ENCODE data around the gene NUMBL. TPM values are rescaled to one million over a fixed set of nuclear protein-coding genes. Genes with fewer than 3 reads are reported as not detected.

Gene NUMBL
- total RNA-seq, 1 donor = 26.8 TPM

DNA sequence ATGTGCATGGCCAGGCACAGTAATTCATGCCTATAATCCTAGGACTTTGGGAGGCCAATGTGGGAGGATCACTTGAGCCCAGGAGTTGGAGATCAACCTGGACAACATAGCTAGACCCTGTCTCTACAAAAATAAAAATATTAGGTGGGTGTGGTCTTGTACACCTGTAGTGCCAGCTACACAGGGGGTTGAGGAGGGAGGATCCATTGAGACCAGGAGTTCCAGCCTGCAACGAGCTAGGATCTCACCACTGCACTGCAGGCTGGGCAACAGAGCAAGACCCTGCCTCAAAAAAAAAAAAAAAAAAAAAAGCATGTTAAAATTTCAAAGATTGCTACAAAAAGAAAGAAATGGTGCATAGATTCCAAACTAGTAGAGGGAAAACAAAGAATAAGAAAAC lies 52.1 kb downstream of the NUMBL start:
- Histone ChIP-seq H3K27me3 (ENCODE audit: insufficient read depth, low read length) (no peaks in the 10 kb centered on the region), H3K27ac (ENCODE audit: low read depth, low read length) (no peak overlapping the region), H4K20me1 (ENCODE audit: insufficient read depth, low read length) (no peaks in the 10 kb centered on the region), H3K4me3 (ENCODE audit: insufficient read depth, low read length) (no peak overlapping the region), H3K4me1 (ENCODE audit: insufficient read depth, low read length) (peaks cover 25% of the 10 kb centered on the region), H3K4me2 (ENCODE audit: insufficient read depth, low read length) (no peak overlapping the region), H3K9me3 (ENCODE audit: low read depth, low read length) (no peaks in the 10 kb centered on the region), H3K36me3 (ENCODE audit: insufficient read depth, low read length) (no peaks in the 10 kb centered on the region), H2AFZ (ENCODE audit: low read length) (no peak overlapping the region), H3K79me2 (ENCODE audit: insufficient read depth, low read length) (no peaks in the 10 kb centered on the region)
- TF ChIP-seq, protein P1, sequence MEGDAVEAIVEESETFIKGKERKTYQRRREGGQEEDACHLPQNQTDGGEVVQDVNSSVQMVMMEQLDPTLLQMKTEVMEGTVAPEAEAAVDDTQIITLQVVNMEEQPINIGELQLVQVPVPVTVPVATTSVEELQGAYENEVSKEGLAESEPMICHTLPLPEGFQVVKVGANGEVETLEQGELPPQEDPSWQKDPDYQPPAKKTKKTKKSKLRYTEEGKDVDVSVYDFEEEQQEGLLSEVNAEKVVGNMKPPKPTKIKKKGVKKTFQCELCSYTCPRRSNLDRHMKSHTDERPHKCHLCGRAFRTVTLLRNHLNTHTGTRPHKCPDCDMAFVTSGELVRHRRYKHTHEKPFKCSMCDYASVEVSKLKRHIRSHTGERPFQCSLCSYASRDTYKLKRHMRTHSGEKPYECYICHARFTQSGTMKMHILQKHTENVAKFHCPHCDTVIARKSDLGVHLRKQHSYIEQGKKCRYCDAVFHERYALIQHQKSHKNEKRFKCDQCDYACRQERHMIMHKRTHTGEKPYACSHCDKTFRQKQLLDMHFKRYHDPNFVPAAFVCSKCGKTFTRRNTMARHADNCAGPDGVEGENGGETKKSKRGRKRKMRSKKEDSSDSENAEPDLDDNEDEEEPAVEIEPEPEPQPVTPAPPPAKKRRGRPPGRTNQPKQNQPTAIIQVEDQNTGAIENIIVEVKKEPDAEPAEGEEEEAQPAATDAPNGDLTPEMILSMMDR (IDR thresholded peaks at IDR 0.05; ENCODE audit: extremely low read depth, low read depth, low read length) = no peak
- DNase-seq (ENCODE audit: insufficient read length, low spot score, missing footprints) = no peak

DNA sequence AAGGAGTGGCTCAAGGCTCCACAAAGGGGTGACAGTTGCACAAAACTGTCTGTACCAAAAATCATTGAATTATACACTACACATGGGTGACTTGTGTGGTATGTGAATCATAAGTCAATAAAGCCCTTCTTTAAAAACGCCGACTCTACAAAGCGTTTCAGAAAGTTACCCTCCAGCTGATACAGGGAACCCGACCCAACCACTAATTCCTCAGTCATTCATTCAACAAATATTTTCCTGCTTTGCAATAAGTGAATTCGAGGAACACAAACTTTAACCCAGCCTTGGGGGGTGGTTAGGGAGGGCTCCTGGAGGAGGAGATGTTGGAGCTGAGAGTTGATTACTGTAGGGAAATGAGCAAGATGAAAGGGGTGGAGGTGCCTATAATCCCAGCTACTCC lies 57.2 kb downstream of the NUMBL start:
- H3K36me3 ChIP-seq (ENCODE audit: insufficient read depth, low read length) = peaks cover 7% of the 10 kb centered on the region
- H3K79me2 ChIP-seq (ENCODE audit: insufficient read depth, low read length) = no peaks in the 10 kb centered on the region
- H3K27me3 ChIP-seq (ENCODE audit: insufficient read depth, low read length) = no peaks in the 10 kb centered on the region
- peak; percentile 92 for DNase-seq (ENCODE audit: insufficient read length, low spot score, missing footprints)
- peak overlapping the region; percentile 26 for H3K4me2 ChIP-seq (ENCODE audit: insufficient read depth, low read length)
- no peak overlapping the region for H3K27ac ChIP-seq (ENCODE audit: low read depth, low read length)
- H4K20me1 ChIP-seq (ENCODE audit: insufficient read depth, low read length) = no peaks in the 10 kb centered on the region
- H3K9me3 ChIP-seq (ENCODE audit: low read depth, low read length) = no peaks in the 10 kb centered on the region
- H3K4me1 ChIP-seq (ENCODE audit: insufficient read depth, low read length) = peaks cover 16% of the 10 kb centered on the region
- H3K4me3 ChIP-seq (ENCODE audit: insufficient read depth, low read length) = no peak overlapping the region
- TF ChIP-seq, protein P1 (IDR thresholded peaks at IDR 0.05; ENCODE audit: extremely low read depth, low read depth, low read length) = no peak
- H2AFZ ChIP-seq (ENCODE audit: low read length) = no peak overlapping the region

DNA sequence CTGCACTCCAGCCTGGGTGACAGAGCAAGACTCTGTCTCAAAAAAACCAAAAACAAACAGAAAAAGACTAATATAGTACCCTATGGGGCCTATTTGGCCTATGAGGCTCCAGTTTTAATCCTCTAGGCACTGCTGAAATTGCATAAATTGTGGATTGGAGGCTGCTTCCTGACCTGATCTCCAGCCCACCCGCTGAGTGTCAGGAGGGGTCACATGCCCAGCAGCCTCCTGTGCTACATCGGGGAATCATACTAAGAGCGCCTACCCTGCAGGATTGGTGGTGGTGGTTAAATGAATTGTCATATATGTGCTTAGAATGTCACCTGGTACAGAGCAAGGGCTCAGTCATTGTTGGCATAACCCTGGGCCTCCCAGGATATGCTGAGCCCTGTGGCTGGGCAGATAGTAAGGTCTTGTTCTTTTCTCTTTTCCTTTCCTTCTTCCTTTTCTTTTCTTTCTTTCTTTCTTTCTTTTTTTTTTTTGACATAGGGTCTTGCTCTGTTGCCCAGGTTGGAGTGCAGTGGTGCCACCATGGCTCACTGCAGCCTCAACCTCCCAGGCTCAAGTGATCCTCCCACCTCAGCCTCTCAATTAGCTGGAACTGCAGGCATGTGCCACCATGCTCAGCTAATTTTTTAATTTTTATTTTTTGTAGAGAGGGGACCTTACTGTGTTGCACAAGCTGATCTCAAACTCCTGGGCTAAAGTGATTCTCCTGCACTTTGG lies 58.0 kb downstream of the NUMBL start:
- peaks cover 16% of the 10 kb centered on the region for H3K4me1 ChIP-seq (ENCODE audit: insufficient read depth, low read length)
- DNase-seq (ENCODE audit: insufficient read length, low spot score, missing footprints) = no peak
- no peak overlapping the region for H3K4me3 ChIP-seq (ENCODE audit: insufficient read depth, low read length)
- no peaks in the 10 kb centered on the region for H3K9me3 ChIP-seq (ENCODE audit: low read depth, low read length)
- TF ChIP-seq, protein P1 (IDR thresholded peaks at IDR 0.05; ENCODE audit: extremely low read depth, low read depth, low read length) = no peak
- no peaks in the 10 kb centered on the region for H3K27me3 ChIP-seq (ENCODE audit: insufficient read depth, low read length)
- no peaks in the 10 kb centered on the region for H3K79me2 ChIP-seq (ENCODE audit: insufficient read depth, low read length)
- no peak overlapping the region for H2AFZ ChIP-seq (ENCODE audit: low read length)
- H4K20me1 ChIP-seq (ENCODE audit: insufficient read depth, low read length) = no peaks in the 10 kb centered on the region
- no peak overlapping the region for H3K27ac ChIP-seq (ENCODE audit: low read depth, low read length)
- no peak overlapping the region for H3K4me2 ChIP-seq (ENCODE audit: insufficient read depth, low read length)
- H3K36me3 ChIP-seq (ENCODE audit: insufficient read depth, low read length) = peaks cover 7% of the 10 kb centered on the region

DNA sequence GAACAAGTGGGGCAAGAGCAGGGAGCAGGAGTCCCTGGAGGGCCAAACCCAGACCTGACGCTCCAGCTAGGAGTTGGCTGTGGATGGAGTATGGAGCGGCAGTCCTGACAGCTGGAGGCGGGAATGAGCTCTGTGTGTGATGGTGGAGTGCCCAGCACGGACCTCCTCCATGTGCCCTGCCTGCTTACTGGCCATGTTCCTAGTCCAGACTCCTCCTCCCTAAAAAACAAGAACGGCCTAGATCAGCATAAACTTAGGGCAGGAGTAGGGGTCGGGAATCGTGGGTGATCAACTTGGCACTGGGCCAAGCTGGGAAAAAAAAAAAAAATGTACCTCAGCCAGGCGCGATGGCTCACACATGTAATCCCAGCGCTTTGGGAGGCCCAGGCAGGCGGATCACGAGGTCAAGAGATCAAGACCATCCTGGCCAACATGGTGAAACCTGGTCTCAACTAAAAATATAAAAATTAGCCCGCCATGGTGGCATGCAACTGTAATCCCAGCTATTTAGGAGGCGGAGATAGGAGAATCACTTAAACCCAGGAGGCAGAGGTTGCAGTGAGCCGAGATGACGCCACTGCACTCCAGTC lies 59.8 kb downstream of the NUMBL start:
- TF ChIP-seq, protein P1 (IDR thresholded peaks at IDR 0.05; ENCODE audit: extremely low read depth, low read depth, low read length) = no peak
- H3K27ac ChIP-seq (ENCODE audit: low read depth, low read length) = no peak overlapping the region
- no peaks in the 10 kb centered on the region for H3K79me2 ChIP-seq (ENCODE audit: insufficient read depth, low read length)
- no peak for DNase-seq (ENCODE audit: insufficient read length, low spot score, missing footprints)
- H3K27me3 ChIP-seq (ENCODE audit: insufficient read depth, low read length) = no peaks in the 10 kb centered on the region
- H2AFZ ChIP-seq (ENCODE audit: low read length) = no peak overlapping the region
- peaks cover 16% of the 10 kb centered on the region for H3K4me1 ChIP-seq (ENCODE audit: insufficient read depth, low read length)
- H3K36me3 ChIP-seq (ENCODE audit: insufficient read depth, low read length) = peaks cover 7% of the 10 kb centered on the region
- H3K9me3 ChIP-seq (ENCODE audit: low read depth, low read length) = no peaks in the 10 kb centered on the region
- no peaks in the 10 kb centered on the region for H4K20me1 ChIP-seq (ENCODE audit: insufficient read depth, low read length)
- no peak overlapping the region for H3K4me3 ChIP-seq (ENCODE audit: insufficient read depth, low read length)
- H3K4me2 ChIP-seq (ENCODE audit: insufficient read depth, low read length) = no peak overlapping the region

Data from osteoblast (primary cell).